ENCODE measurements around the gene TNFAIP8L1.
A peak's percentile ranks its signal among the peaks of the same experiment; 100 is the strongest.

TNFAIP8L1 gene

DNA sequence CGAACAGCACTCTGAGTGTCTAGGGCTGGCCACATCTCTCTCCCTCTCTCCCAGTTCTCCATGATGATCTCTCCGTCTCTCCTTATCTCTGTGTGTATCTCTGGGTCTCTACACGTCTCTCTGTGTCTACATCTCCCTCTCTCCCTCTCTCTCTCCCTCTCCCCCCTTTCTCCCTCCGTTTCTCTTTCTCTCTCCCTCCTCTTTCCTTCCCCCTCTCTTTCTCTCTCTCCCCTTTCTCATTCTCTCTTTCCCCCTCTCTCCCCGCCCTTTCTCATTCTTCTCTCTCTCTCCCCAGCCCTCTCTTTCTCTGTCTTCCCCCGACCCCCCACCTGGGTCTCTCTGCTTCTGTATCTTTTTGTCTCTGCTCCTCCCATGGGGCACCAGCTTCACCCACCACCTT, 21.3 kb upstream of the TNFAIP8L1 start:
- no peak for DNase-seq (ENCODE audit: low spot score)
- TF ChIP-seq, protein P1, sequence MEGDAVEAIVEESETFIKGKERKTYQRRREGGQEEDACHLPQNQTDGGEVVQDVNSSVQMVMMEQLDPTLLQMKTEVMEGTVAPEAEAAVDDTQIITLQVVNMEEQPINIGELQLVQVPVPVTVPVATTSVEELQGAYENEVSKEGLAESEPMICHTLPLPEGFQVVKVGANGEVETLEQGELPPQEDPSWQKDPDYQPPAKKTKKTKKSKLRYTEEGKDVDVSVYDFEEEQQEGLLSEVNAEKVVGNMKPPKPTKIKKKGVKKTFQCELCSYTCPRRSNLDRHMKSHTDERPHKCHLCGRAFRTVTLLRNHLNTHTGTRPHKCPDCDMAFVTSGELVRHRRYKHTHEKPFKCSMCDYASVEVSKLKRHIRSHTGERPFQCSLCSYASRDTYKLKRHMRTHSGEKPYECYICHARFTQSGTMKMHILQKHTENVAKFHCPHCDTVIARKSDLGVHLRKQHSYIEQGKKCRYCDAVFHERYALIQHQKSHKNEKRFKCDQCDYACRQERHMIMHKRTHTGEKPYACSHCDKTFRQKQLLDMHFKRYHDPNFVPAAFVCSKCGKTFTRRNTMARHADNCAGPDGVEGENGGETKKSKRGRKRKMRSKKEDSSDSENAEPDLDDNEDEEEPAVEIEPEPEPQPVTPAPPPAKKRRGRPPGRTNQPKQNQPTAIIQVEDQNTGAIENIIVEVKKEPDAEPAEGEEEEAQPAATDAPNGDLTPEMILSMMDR (IDR thresholded peaks at IDR 0.05; ENCODE audit: extremely low read depth, missing control alignments), result no peak

GRCh38 chr19:4619668-4620294, 19.5 kb upstream of the TNFAIP8L1 start:
- no peak for DNase-seq (ENCODE audit: low spot score)
- TF ChIP-seq, protein P1 (IDR thresholded peaks at IDR 0.05; ENCODE audit: extremely low read depth, missing control alignments), result no peak

DNA sequence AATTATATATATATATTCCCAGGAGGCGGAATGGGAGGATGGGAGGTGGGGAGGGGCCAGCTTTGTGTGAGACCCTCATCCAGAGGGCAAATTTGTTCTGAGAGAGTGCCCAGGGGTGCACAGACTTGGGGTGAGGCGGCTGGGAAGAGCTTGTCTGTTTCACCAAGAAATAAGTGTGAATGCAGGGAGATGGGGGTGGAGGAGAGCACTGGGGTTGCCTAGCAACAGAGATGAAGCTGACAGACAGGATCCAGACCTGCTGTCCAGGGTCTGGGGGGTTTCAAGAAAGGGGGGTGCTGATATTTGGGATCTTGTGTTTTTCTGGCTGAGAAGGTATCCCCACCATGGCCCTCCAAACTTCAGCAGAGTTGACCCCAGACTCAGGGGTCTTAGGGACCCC, 18.6 kb upstream of the TNFAIP8L1 start:
- TF ChIP-seq, protein P1 (IDR thresholded peaks at IDR 0.05; ENCODE audit: extremely low read depth, missing control alignments), result no peak
- DNase-seq (ENCODE audit: low spot score), result no peak

DNA sequence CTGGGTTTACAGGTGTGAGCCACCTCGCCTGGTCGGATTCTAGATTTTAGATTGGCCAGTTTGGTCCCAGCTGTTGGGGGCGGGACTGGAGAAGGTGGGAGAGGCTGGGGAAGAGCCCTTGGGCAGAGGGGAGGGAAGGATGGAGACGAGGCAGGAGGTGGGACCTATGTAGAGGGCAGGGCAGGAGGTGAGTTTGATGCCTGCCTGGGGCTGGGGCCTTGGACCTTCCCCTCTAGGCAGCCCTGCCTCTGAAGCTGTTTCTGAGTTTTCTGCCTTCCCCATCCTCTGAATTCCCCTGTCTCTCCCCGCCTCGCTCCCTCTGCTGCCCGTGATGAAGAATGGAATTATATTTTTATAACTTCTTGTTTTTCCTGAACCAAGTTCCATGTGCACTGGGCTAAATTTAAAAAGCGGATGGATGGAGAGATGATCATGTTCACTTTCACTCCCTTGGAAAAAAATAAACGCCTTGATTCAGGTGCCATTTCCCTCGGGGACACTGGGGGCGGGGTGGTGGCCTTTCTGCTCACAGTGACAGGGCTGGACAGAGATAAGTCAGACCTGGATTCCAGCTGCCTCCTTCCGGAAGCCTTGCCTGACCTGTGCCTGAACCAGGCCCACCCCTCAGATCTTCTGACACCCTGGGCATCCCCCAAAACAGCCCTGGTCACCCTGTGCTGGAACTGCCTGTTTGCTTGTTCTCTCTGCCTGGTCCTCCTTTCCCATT, 16.5 kb upstream of the TNFAIP8L1 start:
- TF ChIP-seq, protein P1 (IDR thresholded peaks at IDR 0.05; ENCODE audit: extremely low read depth, missing control alignments), result no peak
- DNase-seq (ENCODE audit: low spot score), result no peak

DNA sequence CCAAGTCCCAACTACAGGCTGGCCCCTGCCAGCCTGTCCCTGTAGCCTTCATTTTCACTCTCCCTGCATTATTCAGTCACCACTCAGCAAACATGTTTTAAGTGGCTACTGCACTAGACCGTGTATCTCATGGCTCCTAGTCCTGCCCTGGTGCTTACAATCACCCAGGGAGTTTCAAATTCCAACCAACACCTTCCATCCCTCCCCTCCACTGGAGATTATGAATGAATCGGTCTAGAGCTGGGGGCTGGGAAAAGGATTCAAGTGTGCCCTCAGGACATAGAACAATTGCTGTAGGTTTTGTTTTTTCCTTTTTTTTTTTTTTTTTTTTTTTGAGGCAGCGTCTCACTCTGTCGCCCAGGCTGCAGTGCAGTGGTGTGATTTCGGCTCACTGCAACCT, 15.0 kb upstream of the TNFAIP8L1 start:
- TF ChIP-seq, protein P1 (IDR thresholded peaks at IDR 0.05; ENCODE audit: extremely low read depth, missing control alignments), result no peak
- DNase-seq (ENCODE audit: low spot score), result no peak

DNA sequence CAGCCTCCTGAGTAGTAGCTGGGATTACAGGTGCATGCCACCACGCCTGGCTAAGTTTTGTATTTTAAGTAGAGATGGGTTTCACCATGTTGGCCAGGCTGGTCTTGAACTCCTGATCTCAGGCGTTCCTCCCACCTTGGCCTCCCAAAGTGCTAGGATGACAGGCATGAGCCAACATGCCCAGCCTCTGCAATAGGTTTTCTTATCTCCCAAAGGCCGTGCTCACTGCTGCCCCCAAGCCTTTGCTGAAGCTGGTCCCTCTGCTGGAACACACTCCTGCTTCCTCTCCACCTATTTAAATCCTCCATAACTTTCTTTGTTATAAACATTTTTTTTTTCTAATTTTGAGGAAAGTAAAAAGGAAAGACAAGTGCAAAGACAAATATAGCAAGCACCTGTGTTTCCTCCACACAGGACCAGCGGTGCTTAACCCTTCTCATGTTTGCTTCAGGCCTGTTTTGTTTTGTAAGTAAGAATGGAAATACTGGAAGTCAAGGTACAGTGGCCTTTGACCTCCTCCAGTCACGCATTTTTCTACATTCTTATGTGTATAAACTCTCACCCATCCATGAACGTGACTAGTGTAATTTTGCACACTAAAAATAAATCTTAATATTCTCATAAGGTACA, 14.5 kb upstream of the TNFAIP8L1 start:
- no peak for DNase-seq (ENCODE audit: low spot score)
- TF ChIP-seq, protein P1 (IDR thresholded peaks at IDR 0.05; ENCODE audit: extremely low read depth, missing control alignments), result peak; percentile 33

Measured in GM20000 (cell line).